ENCODE results near the gene SF3B3. TPM values are rescaled to one million over a fixed set of nuclear protein-coding genes. Genes with fewer than 3 reads are reported as not detected.
A peak's percentile ranks its signal among the peaks of the same experiment; 100 is the strongest.

Gene SF3B3
- total and polyA plus RNA-seq, 4 donors: 73.7 to 242 (median 101) TPM

- Histone ChIP-seq H3K27ac (ENCODE audit: low read depth in 1 of 2, low read length in 1 of 2) (no peak overlapping the region), H3K4me1 (ENCODE audit: control insufficient read depth in 5 of 5, insufficient read depth in 5 of 5, low read length in 5 of 5) (peaks cover 0 to 11% (median 5%) of the 10 kb centered on the region in 5 donors), H3K4me3 (no peak overlapping the region), H3K9ac (ENCODE audit: insufficient read depth in 1 of 2, low read length in 2 of 2) (no peak overlapping the region), H3K9me3 (ENCODE audit: control insufficient read depth in 4 of 4, insufficient read depth in 3 of 4, low read length in 3 of 4) (no peaks in the 10 kb centered on the region), H3K36me3 (ENCODE audit: control insufficient read depth in 4 of 4, insufficient read depth in 4 of 4, low read length in 4 of 4) (no peaks in the 10 kb centered on the region), H3K27me3 (ENCODE audit: control insufficient read depth in 3 of 3, insufficient read depth in 3 of 3, low read length in 2 of 3) (no peaks in the 10 kb centered on the region)
- DNase-seq (no peak), ATAC-seq (ENCODE audit: insufficient read depth, low FRiP score) (no peak)
- 77 to 80% methylated on average over 4 of the region's 4 CpGs for WGBS, 2 donors
- no peak for TF ChIP-seq CTCF (IDR thresholded peaks at IDR 0.05; ENCODE audit: control extremely low read depth, extremely low read depth)
Measured at GRCh38 chr16:70591615-70592014, 68.0 kb downstream of the SF3B3 start.

GRCh38 chr16:70592106-70592571 is 68.5 kb downstream of the SF3B3 start:
- 54 to 59% methylated on average over 5 of the region's 5 CpGs for WGBS, 2 donors
- ATAC-seq (ENCODE audit: insufficient read depth, low FRiP score): no peak
- H3K27ac ChIP-seq (ENCODE audit: low read depth in 1 of 2, low read length in 1 of 2): no peak overlapping the region
- no peak overlapping the region for H3K4me3 ChIP-seq
- no peak for DNase-seq
- H3K36me3 ChIP-seq (ENCODE audit: control insufficient read depth in 4 of 4, insufficient read depth in 4 of 4, low read length in 4 of 4): no peaks in the 10 kb centered on the region
- H3K4me1 ChIP-seq (ENCODE audit: control insufficient read depth in 5 of 5, insufficient read depth in 5 of 5, low read length in 5 of 5): peaks cover 0 to 11% (median 5%) of the 10 kb centered on the region in 5 donors
- H3K9ac ChIP-seq (ENCODE audit: insufficient read depth in 1 of 2, low read length in 2 of 2): no peak overlapping the region
- TF ChIP-seq CTCF (IDR thresholded peaks at IDR 0.05; ENCODE audit: control extremely low read depth, extremely low read depth): no peak
- H3K27me3 ChIP-seq (ENCODE audit: control insufficient read depth in 3 of 3, insufficient read depth in 3 of 3, low read length in 2 of 3): no peaks in the 10 kb centered on the region
- H3K9me3 ChIP-seq (ENCODE audit: control insufficient read depth in 4 of 4, insufficient read depth in 3 of 4, low read length in 3 of 4): no peaks in the 10 kb centered on the region

GRCh38 chr16:70593544-70593943 is 69.9 kb downstream of the SF3B3 start:
- Histone ChIP-seq H3K36me3 (ENCODE audit: control insufficient read depth in 4 of 4, insufficient read depth in 4 of 4, low read length in 4 of 4) (no peaks in the 10 kb centered on the region), H3K27me3 (ENCODE audit: control insufficient read depth in 3 of 3, insufficient read depth in 3 of 3, low read length in 2 of 3) (no peaks in the 10 kb centered on the region), H3K9ac (ENCODE audit: insufficient read depth in 1 of 2, low read length in 2 of 2) (no peak overlapping the region), H3K4me3 (no peak overlapping the region), H3K9me3 (ENCODE audit: control insufficient read depth in 4 of 4, insufficient read depth in 3 of 4, low read length in 3 of 4) (no peaks in the 10 kb centered on the region), H3K4me1 (ENCODE audit: control insufficient read depth in 5 of 5, insufficient read depth in 5 of 5, low read length in 5 of 5) (peaks cover 0 to 11% (median 5%) of the 10 kb centered on the region in 5 donors), H3K27ac (ENCODE audit: low read depth in 1 of 2, low read length in 1 of 2) (no peak overlapping the region)
- DNase-seq (no peak), ATAC-seq (ENCODE audit: insufficient read depth, low FRiP score) (no peak)
- 92 to 100% methylated on average over 1 of the region's 1 CpG for WGBS, 2 donors
- TF ChIP-seq CTCF (IDR thresholded peaks at IDR 0.05; ENCODE audit: control extremely low read depth, extremely low read depth): no peak

- TF ChIP-seq CTCF (IDR thresholded peaks at IDR 0.05; ENCODE audit: control extremely low read depth, extremely low read depth): no peak
- peak in 1 of 3 donors; percentile 49 for DNase-seq
- ATAC-seq (ENCODE audit: insufficient read depth, low FRiP score): peak; percentile 45
- Histone ChIP-seq H3K9ac (ENCODE audit: insufficient read depth in 1 of 2, low read length in 2 of 2) (no peak overlapping the region), H3K27ac (ENCODE audit: low read depth in 1 of 2, low read length in 1 of 2) (no peak overlapping the region), H3K27me3 (ENCODE audit: control insufficient read depth in 3 of 3, insufficient read depth in 3 of 3, low read length in 2 of 3) (no peaks in the 10 kb centered on the region), H3K9me3 (ENCODE audit: control insufficient read depth in 4 of 4, insufficient read depth in 3 of 4, low read length in 3 of 4) (no peaks in the 10 kb centered on the region), H3K36me3 (ENCODE audit: control insufficient read depth in 4 of 4, insufficient read depth in 4 of 4, low read length in 4 of 4) (no peaks in the 10 kb centered on the region), H3K4me1 (ENCODE audit: control insufficient read depth in 5 of 5, insufficient read depth in 5 of 5, low read length in 5 of 5) (peaks cover 0 to 11% (median 5%) of the 10 kb centered on the region in 5 donors), H3K4me3 (no peak overlapping the region)
Measured at GRCh38 chr16:70594569-70594968, 71.0 kb downstream of the SF3B3 start.
